Ascending aorta (tissue), 2 donors: ENCODE measurements around the gene CNTN5. TPM values are rescaled to one million over a fixed set of nuclear protein-coding genes. Genes with fewer than 3 reads are reported as not detected.

ENCODE experiments used
- DNase-seq, 2 donors: peaks; one replicate each; pipeline ENCODE4 v3.0.0-alpha.2; 2019; ENCODE audit warnings: low spot score in 2 of 2
- H3K27ac ChIP-seq, 2 donors: fragments of 200-600 bp; sonication (generic); one replicate each; pipeline ENCODE4 v1.5.1; 2016 to 2017; ENCODE audit warnings: mild to moderate bottlenecking in 1 of 2
- H3K27me3 ChIP-seq: fragments of 200-600 bp; sonication (generic); one replicate; pipeline ENCODE4 v1.5.1; 2017
- H3K36me3 ChIP-seq, 2 donors: fragments of 200-600 bp; sonication (generic); one replicate each; pipeline ENCODE4 v1.5.1; 2016
- H3K4me1 ChIP-seq, 2 donors: fragments of 200-600 bp; sonication (generic); one replicate each; pipeline ENCODE4 v1.5.1; 2016 to 2017; ENCODE audit warnings: mild to moderate bottlenecking in 1 of 2
- H3K4me3 ChIP-seq, 2 donors: fragments of 200-600 bp; sonication (generic); one replicate each; pipeline ENCODE4 v1.5.1; 2016 to 2017; ENCODE audit warnings: mild to moderate bottlenecking in 1 of 2
- H3K9me3 ChIP-seq, 2 donors: fragments of 200-600 bp; sonication (generic); one replicate each; pipeline ENCODE4 v1.5.1; 2016
- intact Hi-C: fragments of 100-400 bp; cut with DNase I; formaldehyde crosslinking; loops from one replicate; pipeline ENCODE4 v1.15.1; 2023
- total RNA-seq: library from RNA; depleted of rRNA; stranded (reverse); fragments of >200 nt; gene quantifications from one replicate; pipeline ENCODE4 v1.1.0, GENCODE V29; 2016
- TF ChIP-seq, protein P1 (sequence below), 3 experiments: fragments of 200-600 bp in 2 of 3; fragments of 450-650 bp in 1 of 3; sonication (generic) in 2 of 3; IDR thresholded peaks; one replicate each; pipeline ENCODE4 v1.5.1; 2016 to 2019; ENCODE audit warnings: antibody characterized with exemption in 3 of 3, mild to moderate bottlenecking in 1 of 3, moderate library complexity in 1 of 3

The CNTN5 gene
- total RNA-seq, 1 donor from 2014 or later = 3.6 TPM

DNA sequence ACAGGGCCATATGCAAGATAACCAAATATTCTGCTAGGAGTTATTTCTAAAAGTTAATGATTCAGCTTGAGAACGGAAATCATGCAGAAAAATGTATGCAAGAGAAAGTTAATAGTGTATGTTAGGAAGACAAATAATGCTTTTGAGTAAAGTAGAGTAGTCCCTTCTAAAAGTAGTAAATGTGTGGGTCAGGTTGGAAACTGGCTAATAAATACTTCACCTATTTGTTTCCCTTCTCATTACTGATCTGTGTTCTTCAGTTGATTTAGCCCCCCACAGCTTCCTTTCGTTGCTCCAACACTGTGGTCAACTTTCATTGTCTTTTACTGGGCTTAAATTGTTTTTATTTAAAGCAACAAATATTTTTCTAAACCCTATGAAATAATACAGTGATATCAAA lies 444.2 kb downstream of the CNTN5 start:
- H3K27me3 ChIP-seq = no peaks in the 10 kb centered on the region
- intact Hi-C loops = no loop called here
- no peaks in the 10 kb centered on the region for H3K36me3 ChIP-seq
- H3K4me3 ChIP-seq = no peak overlapping the region
- TF ChIP-seq, protein P1, sequence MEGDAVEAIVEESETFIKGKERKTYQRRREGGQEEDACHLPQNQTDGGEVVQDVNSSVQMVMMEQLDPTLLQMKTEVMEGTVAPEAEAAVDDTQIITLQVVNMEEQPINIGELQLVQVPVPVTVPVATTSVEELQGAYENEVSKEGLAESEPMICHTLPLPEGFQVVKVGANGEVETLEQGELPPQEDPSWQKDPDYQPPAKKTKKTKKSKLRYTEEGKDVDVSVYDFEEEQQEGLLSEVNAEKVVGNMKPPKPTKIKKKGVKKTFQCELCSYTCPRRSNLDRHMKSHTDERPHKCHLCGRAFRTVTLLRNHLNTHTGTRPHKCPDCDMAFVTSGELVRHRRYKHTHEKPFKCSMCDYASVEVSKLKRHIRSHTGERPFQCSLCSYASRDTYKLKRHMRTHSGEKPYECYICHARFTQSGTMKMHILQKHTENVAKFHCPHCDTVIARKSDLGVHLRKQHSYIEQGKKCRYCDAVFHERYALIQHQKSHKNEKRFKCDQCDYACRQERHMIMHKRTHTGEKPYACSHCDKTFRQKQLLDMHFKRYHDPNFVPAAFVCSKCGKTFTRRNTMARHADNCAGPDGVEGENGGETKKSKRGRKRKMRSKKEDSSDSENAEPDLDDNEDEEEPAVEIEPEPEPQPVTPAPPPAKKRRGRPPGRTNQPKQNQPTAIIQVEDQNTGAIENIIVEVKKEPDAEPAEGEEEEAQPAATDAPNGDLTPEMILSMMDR (IDR thresholded peaks at IDR 0.05) = no peak
- H3K4me1 ChIP-seq = no peaks in the 10 kb centered on the region
- H3K9me3 ChIP-seq = no peaks in the 10 kb centered on the region
- no peak overlapping the region for H3K27ac ChIP-seq
- no peak for DNase-seq

DNA sequence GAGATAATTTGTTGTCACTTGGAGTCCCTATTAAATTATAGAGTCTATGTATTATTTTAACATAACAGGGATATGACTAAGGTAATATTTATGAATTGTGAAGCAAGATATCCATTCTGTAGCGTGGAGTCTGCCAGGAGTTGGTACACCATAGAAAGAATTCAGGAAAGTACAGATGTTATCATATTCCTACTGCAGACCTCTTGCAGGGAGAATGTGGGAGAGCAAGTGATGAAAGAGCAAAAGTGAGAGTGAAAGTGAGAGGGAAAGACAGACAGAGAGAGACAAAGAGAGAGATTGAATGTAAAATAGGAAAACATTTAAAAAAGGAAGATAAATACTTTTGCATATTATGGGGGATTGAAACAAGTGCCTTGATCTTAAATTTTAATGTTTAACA lies 468.8 kb downstream of the CNTN5 start:
- intact Hi-C loops = no loop called here
- no peak for DNase-seq
- no peaks in the 10 kb centered on the region for H3K36me3 ChIP-seq
- H3K4me3 ChIP-seq = no peak overlapping the region
- no peaks in the 10 kb centered on the region for H3K4me1 ChIP-seq
- TF ChIP-seq, protein P1 (IDR thresholded peaks at IDR 0.05) = no peak
- H3K27me3 ChIP-seq = no peaks in the 10 kb centered on the region
- H3K27ac ChIP-seq = no peak overlapping the region
- no peaks in the 10 kb centered on the region for H3K9me3 ChIP-seq

DNA sequence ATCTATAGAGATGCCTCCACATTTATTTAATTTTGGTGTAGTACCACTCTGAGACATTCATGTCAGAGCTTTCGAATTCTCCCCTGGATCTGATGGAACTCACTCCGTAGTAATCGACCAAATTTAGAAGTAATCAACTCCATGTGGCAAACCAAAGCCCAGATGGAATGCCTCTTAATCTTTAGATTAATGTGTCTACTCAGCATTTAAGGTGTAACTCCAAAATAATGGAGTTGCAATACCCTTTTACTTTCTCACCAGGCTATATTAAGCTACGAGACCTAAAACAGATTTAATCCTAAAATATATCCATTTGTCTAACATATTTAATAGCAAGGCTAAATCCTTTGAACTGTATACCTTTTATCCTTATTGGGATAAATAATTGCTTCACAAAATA lies 473.3 kb downstream of the CNTN5 start:
- no peak overlapping the region for H3K4me3 ChIP-seq
- no peaks in the 10 kb centered on the region for H3K9me3 ChIP-seq
- H3K36me3 ChIP-seq = no peaks in the 10 kb centered on the region
- H3K4me1 ChIP-seq = no peaks in the 10 kb centered on the region
- no peaks in the 10 kb centered on the region for H3K27me3 ChIP-seq
- intact Hi-C loops = no loop called here
- no peak for DNase-seq
- TF ChIP-seq, protein P1 (IDR thresholded peaks at IDR 0.05) = no peak
- H3K27ac ChIP-seq = no peak overlapping the region

DNA sequence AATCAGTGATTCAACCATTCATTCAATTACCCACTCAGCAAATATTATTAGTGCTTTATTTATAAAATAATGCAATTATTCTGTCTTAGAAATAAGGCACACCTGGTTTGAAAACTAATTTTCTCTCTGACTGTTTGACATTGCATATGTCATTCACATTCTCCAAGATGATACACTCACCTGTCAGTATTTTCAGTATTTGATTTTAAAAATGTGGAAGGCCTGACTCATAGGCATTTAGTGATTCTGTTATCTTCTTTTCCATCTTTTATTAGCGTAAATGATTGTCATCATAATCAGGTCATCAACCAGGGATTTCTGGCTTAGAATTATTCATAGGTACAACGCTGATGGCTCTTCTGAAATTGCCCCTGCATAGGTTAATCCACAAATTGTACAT lies 480.9 kb downstream of the CNTN5 start:
- Histone ChIP-seq H3K27me3 (no peaks in the 10 kb centered on the region), H3K4me3 (no peak overlapping the region), H3K36me3 (no peaks in the 10 kb centered on the region), H3K27ac (no peak overlapping the region), H3K4me1 (no peaks in the 10 kb centered on the region), H3K9me3 (no peaks in the 10 kb centered on the region)
- intact Hi-C loops = no loop called here
- TF ChIP-seq, protein P1 (IDR thresholded peaks at IDR 0.05) = no peak
- DNase-seq = no peak

DNA sequence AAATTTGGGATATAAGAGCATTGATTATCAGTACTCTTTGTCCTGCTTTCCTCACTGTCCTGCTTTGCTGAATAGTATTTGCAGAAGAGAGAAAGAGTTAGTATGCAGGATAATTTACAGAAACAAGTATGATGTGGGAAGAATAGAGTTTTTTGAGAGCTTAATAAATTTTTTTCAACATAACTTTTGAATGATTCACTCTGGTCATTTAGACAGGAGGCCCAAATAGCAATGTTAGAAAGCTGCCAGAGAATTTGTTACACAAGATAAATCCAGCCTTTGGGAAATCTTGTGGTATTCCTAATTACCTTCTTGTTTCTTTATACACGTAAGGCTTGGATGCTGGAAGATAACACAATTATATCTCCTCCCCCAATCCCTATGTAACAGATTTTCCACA lies 484.6 kb downstream of the CNTN5 start:
- TF ChIP-seq, protein P1 (IDR thresholded peaks at IDR 0.05) = no peak
- DNase-seq = no peak
- intact Hi-C loops = no loop called here
- Histone ChIP-seq H3K4me3 (no peak overlapping the region), H3K27ac (no peak overlapping the region), H3K27me3 (no peaks in the 10 kb centered on the region), H3K36me3 (no peaks in the 10 kb centered on the region), H3K9me3 (no peaks in the 10 kb centered on the region), H3K4me1 (no peaks in the 10 kb centered on the region)

DNA sequence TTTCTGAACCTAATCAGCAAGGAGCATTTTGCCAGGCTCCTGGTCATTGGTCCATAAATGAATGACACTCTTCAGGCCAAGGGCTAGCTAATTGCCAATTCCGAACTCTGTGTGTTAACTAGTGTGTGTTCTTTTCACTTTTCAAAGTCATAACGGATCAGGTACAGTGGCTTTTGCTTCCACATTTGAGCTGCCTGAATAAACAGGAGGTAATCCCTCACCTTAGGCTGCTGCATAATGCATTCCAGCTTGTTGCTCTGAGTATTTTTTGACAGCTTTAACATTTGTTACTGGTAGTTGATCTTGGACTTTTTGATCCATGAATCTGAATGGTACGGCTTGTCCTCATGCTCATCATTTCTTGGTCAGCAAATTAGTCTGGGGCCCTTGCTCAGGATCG lies 485.1 kb downstream of the CNTN5 start:
- Histone ChIP-seq H3K36me3 (no peaks in the 10 kb centered on the region), H3K27ac (no peak overlapping the region), H3K27me3 (no peaks in the 10 kb centered on the region), H3K4me3 (no peak overlapping the region), H3K9me3 (no peaks in the 10 kb centered on the region), H3K4me1 (no peaks in the 10 kb centered on the region)
- DNase-seq = no peak
- TF ChIP-seq, protein P1 (IDR thresholded peaks at IDR 0.05) = no peak
- intact Hi-C loops = no loop called here
